GM21576 (cell line): Measurements from ENCODE around the gene OR10A2.
"Not testable (repeated sequence)": the region's sequence is repeated elsewhere in the genome, so short reads cannot be mapped to it uniquely, and the experiment has no call there.

Experiments used
- ATAC-seq: cut with Tn5 transposase; IDR thresholded peaks from one replicate; pipeline ENCODE4 v1.9.1; 2021; ENCODE audit warnings: mild to moderate bottlenecking, moderate library complexity; ENCODE audit not compliant: unreplicated experiment

Gene OR10A2

GRCh38 chr11:6862961-6863360, at the start of gene OR10A2:
Gene OR10A2, plus strand, starts transcription at chr11:6863057. Its CDS starts 6,698 bp downstream, at chr11:6869755.
- no peak for ATAC-seq

- no peak for ATAC-seq
Observed at GRCh38 chr11:6813656-6814055, 49.2 kb upstream of the OR10A2 start.

GRCh38 chr11:6817694-6818093, 45.2 kb upstream of the OR10A2 start:
- ATAC-seq: no peak

DNA sequence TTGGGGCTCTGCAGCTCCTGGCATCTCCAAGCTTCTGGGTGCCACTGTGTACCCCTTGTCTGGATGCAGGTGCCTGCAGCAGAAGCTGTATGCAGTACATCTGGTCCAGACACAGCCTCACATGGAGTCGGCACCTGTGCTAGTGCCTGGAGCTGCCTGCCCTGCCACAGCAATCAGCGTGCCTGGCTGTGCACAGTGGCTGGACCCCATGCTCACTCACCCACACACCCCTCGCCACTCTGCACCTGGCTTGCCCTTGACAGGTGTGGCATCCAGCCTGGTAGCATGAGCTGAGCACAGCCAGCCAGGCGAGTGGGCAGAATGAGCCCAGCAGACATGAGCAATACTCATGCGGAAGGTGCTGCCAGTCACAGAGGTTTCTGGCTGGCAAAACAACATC, 43.9 kb upstream of the OR10A2 start:
- ATAC-seq: no peak

DNA sequence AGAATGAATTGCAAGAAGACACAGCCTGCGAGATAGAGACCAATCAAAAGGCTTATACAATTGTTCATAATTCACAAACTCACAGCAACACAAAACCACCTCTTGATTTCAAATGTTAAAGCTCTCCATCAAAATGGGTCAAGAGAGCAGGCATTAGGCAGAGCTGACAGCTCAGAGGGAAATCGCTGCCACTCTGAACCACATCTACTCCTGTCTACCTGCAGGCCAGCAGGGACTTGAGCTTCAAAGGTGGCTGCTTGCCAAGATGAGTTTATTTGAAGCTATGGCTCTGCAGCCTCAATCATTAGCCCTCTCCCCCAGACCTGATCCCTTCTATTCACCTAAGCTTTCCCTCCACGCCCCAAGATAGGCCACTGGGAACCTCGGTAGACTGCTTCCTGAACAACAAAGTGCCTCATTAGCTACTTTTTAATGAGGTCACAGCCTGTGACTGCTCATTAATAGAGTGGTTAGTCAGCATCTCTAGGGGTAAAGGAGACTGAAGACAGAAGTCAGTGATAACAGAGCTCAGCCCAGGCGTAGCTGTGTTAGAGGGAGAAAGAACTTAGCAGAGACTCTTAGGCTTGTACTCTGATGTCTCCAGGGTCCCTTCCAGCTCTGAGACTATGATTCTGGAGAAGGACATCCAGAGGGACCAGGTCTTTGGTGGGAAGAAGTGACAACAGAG, 38.6 kb upstream of the OR10A2 start:
- no peak for ATAC-seq

DNA sequence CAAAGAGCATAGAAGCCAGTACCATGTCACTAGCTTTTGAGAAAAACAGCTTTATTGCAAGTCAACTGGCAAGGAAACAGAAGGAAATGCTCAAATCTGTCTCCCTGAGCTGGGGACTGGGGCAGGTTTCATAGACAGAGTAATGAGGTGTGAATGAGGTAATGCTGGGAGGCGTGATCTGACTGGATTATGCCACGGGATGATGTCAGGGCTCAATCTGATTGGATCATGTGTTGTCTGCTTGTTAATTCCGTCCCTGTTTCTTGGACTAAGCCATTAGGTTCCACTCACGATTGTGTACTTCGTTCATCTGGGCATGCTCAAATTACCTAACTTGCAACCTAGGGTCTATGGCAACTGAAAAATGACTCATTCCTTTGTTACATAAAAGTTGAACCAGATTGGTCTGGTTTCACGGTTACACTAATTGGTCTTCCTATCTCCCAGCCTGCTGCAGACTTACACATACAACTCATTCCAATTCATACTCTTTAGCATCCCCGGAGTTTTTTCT, 37.6 kb upstream of the OR10A2 start:
- ATAC-seq: no peak

DNA sequence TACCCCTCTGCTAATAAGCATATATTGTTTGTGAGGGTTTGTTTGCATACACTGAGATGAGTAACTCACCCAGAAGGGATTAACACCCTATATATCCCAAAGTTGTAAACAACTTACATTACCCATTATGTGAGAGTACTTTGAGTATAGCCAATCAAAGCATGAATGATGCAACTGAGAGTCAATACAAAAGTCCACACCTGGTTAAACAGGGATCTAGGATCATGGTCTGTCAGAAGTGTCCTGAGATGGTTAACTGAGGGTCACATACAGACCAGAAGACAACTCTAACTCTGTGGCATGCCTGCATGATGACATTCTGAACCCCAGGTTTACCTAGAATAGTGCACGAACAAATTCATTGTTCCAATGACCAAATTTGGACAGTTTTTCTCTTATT, 34.8 kb upstream of the OR10A2 start:
- no peak for ATAC-seq

DNA sequence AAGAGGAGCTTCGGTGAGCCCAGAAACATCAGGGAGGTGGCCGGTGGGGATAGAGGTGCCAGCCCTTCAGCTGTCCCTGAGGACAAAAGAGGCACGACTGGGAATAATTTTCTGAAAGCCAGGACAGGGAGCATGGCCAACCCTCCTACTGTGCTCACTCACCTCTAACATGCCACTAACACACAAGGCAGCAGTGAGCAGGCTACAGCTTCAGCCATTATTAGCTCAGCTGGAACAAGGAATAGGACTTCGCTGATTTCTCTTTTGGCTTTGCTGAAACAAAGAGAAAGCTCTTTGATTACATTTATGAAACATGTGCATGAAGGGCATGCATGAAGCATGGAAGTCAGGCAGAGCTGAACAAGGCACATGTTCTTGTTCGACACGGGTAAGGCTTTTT, 29.5 kb upstream of the OR10A2 start:
- ATAC-seq: no peak

DNA sequence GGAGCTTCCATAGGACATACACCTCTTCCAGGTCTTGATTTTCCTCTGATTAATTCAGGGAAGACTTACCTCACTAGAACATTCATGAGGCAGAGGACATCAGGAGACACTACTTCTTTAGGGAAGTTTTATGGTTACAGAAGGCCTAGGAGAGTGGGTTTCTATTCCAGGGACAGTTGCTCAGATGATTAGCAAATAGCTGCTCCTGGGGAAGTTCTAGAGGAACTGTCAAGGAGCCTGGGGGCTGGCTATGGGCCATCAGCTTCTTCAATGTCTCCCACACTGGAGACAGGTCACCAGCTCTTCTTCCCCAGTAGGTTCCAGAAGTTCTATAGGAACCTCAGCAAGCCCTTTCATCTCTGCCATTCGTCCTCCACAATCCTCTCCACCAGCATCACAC, 28.8 kb upstream of the OR10A2 start:
- no peak for ATAC-seq

DNA sequence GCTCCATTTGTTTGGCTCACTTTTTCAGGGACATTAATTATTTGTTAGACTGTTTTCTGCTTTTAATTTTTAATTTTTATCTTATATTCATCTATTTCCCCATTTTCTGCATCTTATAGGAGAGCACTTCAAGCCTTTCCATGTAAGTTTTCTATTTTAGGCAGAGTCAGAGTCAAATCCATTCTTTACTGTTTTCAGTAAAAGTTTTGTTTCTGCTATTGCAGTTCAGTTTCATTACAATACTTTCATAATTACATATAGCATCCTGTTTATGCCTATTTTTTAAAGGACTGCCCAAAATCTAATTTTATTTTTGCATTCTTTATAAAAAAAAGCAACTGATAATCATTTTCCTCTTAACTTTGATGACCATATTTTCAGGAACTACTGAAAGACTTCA, 21.2 kb upstream of the OR10A2 start:
- no peak for ATAC-seq

GRCh38 chr11:6843670-6844069, 19.2 kb upstream of the OR10A2 start:
- no peak for ATAC-seq

- no peak for ATAC-seq
Observed at GRCh38 chr11:6844356-6844755, 18.5 kb upstream of the OR10A2 start.

DNA sequence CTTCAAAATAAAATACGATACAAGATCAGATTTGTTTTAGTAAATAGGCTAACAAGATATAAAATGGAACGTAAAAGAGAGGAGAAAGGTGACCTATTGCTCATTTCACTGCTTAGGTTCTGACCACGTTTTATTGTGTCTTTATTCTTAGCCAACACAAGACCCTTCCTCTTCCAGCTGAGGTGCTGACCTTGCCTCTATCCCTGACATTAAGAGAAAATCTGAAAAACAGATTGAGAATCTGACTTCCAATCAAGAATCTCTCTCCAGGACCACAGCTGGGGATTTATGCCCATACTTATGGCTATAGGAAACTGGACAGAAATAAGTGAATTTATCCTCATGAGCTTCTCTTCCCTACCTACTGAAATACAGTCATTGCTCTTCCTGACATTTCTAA, 17.5 kb upstream of the OR10A2 start, which contains the start of gene OR10A5:
OR10A5 (plus strand) TSS at position 301 of the 400 bp plus-strand sequence; CDS start at position 301, 0 bp downstream.
- ATAC-seq: no peak

- no peak for ATAC-seq
Observed at GRCh38 chr11:6850526-6850925, 12.3 kb upstream of the OR10A2 start.

DNA sequence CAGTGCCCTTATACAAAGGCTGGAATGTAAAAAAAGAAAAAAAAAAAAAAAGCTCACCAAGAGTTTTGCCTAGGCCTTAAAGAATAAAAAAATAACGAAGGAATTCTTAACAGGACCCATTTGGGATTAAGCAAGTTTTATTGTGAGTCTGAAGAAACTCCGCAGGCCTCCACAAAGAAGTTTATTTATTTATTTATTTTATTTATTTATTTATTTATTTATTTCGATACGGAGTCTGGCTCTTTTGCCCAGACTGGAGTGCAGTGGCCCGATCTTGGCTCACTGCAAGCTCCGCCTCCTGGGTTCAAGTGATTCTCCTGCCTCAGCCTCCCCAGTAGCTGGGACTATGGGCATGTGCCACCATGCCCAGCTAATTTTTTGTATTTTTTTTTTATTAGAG, 8.1 kb upstream of the OR10A2 start:
- not testable (repeated sequence) for ATAC-seq

GRCh38 chr11:6855971-6856541, 6.8 kb upstream of the OR10A2 start:
- ATAC-seq: no peak

GRCh38 chr11:6856871-6857270, 6.0 kb upstream of the OR10A2 start:
- peak; percentile 59 for ATAC-seq

- no peak for ATAC-seq
Observed at GRCh38 chr11:6864438-6864837, 1.6 kb downstream of the OR10A2 start.

DNA sequence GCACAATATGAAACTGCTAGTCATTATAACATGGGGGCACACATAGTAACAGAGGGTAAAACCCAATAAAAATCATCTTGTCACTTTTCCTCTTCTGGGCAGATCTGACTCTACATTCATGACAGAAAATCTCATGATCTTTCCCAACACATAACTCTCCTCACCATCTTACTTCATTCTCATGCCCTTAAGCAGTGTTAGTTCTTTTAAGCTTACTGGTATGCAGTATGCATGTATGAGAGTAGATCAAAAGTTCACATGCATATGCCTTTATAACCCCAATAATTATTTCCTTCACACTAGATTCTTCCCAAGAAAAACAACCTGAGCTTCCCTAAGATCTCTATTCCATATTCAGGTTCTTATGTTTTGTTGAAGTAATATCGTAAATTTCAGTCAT, 8.4 kb downstream of the OR10A2 start:
- no peak for ATAC-seq

- no peak for ATAC-seq
Observed at GRCh38 chr11:6875761-6876160, 12.9 kb downstream of the OR10A2 start.

GRCh38 chr11:6876325-6876724, 13.5 kb downstream of the OR10A2 start, which contains the start of gene OR10A4:
Gene OR10A4, plus strand, starts transcription at chr11:6876625. Its CDS starts 23 bp downstream, at chr11:6876648.
- ATAC-seq: no peak

GRCh38 chr11:6876914-6877313, 14.1 kb downstream of the OR10A2 start:
- ATAC-seq: no peak
